HepG2 (cell line): ENCODE measurements around the gene BSG. TPM values are rescaled to one million over a fixed set of nuclear protein-coding genes. Genes with fewer than 3 reads are reported as not detected.
A peak's percentile ranks its signal among the peaks of the same experiment; 100 is the strongest.

Source experiments
- GATA4 ChIP-seq: sonication (generic); IDR thresholded peaks from 2 replicates; pipeline ENCODE4 v1.6.1; 2016; ENCODE audit warnings: antibody characterized with exemption, low read depth, borderline replicate concordance
- HDAC2 ChIP-seq: sonication (generic); formaldehyde crosslinking; IDR thresholded peaks from 2 replicates; pipeline ENCODE4 v1.4.0; 2020; ENCODE audit warnings: missing genetic modification reagents
- KDM1A ChIP-seq: IDR thresholded peaks from 2 replicates; pipeline ENCODE4 v1.6.1; 2016; ENCODE audit warnings: missing compliant biosample characterization
- KDM2A ChIP-seq: sonication (generic); formaldehyde crosslinking; IDR thresholded peaks from 2 replicates; pipeline ENCODE4 v1.4.0; 2020; ENCODE audit warnings: low read depth, missing genetic modification reagents, borderline replicate concordance
- KDM4B ChIP-seq: sonication (generic); formaldehyde crosslinking; IDR thresholded peaks from 2 replicates; pipeline ENCODE4 v1.4.0; 2020; ENCODE audit warnings: missing genetic modification reagents
- MYC ChIP-seq: sonication (generic); formaldehyde crosslinking; IDR thresholded peaks from 2 replicates; pipeline ENCODE4 v1.9.0; 2021; ENCODE audit warnings: missing genetic modification reagents, borderline replicate concordance
- RBFOX2 ChIP-seq: fragments of 200-400 bp; formaldehyde crosslinking; IDR thresholded peaks from 2 replicates; pipeline ENCODE4 v1.6.1; 2017; ENCODE audit warnings: low read depth, mild to moderate bottlenecking, low read length
- SIN3B ChIP-seq: fragments of 150-350 bp; IDR thresholded peaks from 2 replicates; pipeline ENCODE4 v1.6.1; 2014; ENCODE audit warnings: low read length
- ZFP1 ChIP-seq: IDR thresholded peaks from 2 replicates; pipeline ENCODE4 v1.6.1; 2016
- ZFP36 ChIP-seq: fragments of 150-350 bp; IDR thresholded peaks from 2 replicates; pipeline ENCODE4 v1.6.1; 2018; ENCODE audit warnings: borderline replicate concordance, low read length, low read depth; ENCODE audit not compliant: partially characterized antibody
- ZKSCAN1 ChIP-seq: fragments of 150-350 bp; IDR thresholded peaks from 2 replicates; pipeline ENCODE4 v1.6.1; 2014; ENCODE audit warnings: low read length
- ZNF136 ChIP-seq: sonication (generic); formaldehyde crosslinking; IDR thresholded peaks from 2 replicates; pipeline ENCODE4 v1.8.1; 2022; ENCODE audit warnings: low read depth, mild to moderate bottlenecking, moderate library complexity, missing genetic modification reagents
- ZNF672 ChIP-seq: sonication (generic); formaldehyde crosslinking; IDR thresholded peaks from 2 replicates; pipeline ENCODE4 v1.8.1; 2022; ENCODE audit warnings: missing genetic modification reagents
- polyA plus RNA-seq, 8 experiments: library from polyadenylated mRNA; depleted of rRNA in 3 of 8; stranded (reverse) in 7 of 8; unstranded in 1 of 8; fragments of >200 nt; fragmentation: Illumina TruSeq in 4 of 8; extraction: Trizol in 4 of 8; gene quantifications; 2 replicates each; pipeline versions ENCODE4 v1.2.1 to v1.2.3, GENCODE V29; 2011 to 2016; ENCODE audit warnings: low read depth in 4 of 8, missing spikeins in 1 of 8, mixed read lengths in 1 of 8; ENCODE audit not compliant: insufficient read depth in 1 of 8
- total RNA-seq, 5 experiments: library from RNA; depleted of rRNA; stranded (reverse); fragments of >200 nt; fragmentation: Illumina TruSeq; extraction: Trizol; gene quantifications; 2 replicates each; pipeline ENCODE4 v1.2.3, GENCODE V29; 2016; ENCODE audit warnings: low read depth in 1 of 5
- TF ChIP-seq, protein P1 (sequence below): sonication (generic); formaldehyde crosslinking; IDR thresholded peaks from 2 replicates; pipeline ENCODE4 v1.5.0; 2020; ENCODE audit warnings: missing genetic modification reagents
- TF ChIP-seq, protein P2 (sequence below): sonication (generic); formaldehyde crosslinking; IDR thresholded peaks from 2 replicates; pipeline ENCODE4; 2020; ENCODE audit warnings: missing genetic modification reagents, mild to moderate bottlenecking, borderline replicate concordance

BSG gene
- total and polyA plus RNA-seq, 2 of the 13 experiments (the other 11 are each of a cell fraction or from before 2014, with no cell fraction given): 309 to 754 TPM

GRCh38 chr19:577439-578392, 5.3 kb downstream of the BSG start (continued):
- TF ChIP-seq RBFOX2 (peak; percentile 64; the same call in 1 of the 2 replicates), HDAC2 (CRISPR knock-in tag) (no peak), ZNF136 (no peak), MYC (CRISPR knock-in tag) (no peak), KDM4B (CRISPR knock-in tag) (no peak), ZKSCAN1 (no peak), SIN3B (no peak), ZNF672 (CRISPR knock-in tag) (no peak), ZFP1 (CRISPR knock-in tag) (no peak), GATA4 (no peak), KDM1A (CRISPR knock-in tag) (no peak), ZFP36 (no peak), KDM2A (no peak)
- TF ChIP-seq, protein P1, sequence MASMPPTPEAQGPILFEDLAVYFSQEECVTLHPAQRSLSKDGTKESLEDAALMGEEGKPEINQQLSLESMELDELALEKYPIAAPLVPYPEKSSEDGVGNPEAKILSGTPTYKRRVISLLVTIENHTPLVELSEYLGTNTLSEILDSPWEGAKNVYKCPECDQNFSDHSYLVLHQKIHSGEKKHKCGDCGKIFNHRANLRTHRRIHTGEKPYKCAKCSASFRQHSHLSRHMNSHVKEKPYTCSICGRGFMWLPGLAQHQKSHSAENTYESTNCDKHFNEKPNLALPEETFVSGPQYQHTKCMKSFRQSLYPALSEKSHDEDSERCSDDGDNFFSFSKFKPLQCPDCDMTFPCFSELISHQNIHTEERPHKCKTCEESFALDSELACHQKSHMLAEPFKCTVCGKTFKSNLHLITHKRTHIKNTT: no peak
- TF ChIP-seq, protein P2, sequence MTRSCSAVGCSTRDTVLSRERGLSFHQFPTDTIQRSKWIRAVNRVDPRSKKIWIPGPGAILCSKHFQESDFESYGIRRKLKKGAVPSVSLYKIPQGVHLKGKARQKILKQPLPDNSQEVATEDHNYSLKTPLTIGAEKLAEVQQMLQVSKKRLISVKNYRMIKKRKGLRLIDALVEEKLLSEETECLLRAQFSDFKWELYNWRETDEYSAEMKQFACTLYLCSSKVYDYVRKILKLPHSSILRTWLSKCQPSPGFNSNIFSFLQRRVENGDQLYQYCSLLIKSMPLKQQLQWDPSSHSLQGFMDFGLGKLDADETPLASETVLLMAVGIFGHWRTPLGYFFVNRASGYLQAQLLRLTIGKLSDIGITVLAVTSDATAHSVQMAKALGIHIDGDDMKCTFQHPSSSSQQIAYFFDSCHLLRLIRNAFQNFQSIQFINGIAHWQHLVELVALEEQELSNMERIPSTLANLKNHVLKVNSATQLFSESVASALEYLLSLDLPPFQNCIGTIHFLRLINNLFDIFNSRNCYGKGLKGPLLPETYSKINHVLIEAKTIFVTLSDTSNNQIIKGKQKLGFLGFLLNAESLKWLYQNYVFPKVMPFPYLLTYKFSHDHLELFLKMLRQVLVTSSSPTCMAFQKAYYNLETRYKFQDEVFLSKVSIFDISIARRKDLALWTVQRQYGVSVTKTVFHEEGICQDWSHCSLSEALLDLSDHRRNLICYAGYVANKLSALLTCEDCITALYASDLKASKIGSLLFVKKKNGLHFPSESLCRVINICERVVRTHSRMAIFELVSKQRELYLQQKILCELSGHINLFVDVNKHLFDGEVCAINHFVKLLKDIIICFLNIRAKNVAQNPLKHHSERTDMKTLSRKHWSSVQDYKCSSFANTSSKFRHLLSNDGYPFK (CRISPR knock-in tag): no peak
